Fibroblast of skin of left quadriceps (primary cell): Measurements from ENCODE around the gene CARS2.
"Not testable (repeated sequence)": the region's sequence is repeated elsewhere in the genome, so short reads cannot be mapped to it uniquely, and the experiment has no call there.

Source experiments
- DNase-seq, 2 experiments: peaks; one replicate each; pipeline ENCODE4 v3.0.0-alpha.2; 2013; ENCODE audit warnings: low read depth in 2 of 2

CARS2 gene

DNA sequence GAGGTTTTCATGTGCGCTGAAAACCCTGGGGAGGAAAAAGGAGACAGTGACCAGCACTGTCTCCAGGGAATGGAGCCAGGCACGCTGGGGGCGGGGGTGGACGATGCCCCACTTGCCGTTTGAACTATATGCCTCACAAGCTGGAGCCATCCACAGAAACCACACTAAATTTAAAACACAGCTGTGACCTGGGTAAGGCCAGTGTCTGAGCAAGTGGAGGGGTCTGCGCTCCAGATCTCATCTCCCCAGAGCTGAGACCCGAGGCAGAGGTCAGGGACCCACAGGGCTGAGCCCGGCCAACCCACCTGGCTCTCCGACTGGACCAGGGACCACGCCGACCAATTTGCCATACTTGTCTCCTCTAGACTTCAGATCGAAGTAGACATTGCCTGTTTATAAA lies 23.2 kb downstream of the CARS2 start:
- DNase-seq: no peak

DNA sequence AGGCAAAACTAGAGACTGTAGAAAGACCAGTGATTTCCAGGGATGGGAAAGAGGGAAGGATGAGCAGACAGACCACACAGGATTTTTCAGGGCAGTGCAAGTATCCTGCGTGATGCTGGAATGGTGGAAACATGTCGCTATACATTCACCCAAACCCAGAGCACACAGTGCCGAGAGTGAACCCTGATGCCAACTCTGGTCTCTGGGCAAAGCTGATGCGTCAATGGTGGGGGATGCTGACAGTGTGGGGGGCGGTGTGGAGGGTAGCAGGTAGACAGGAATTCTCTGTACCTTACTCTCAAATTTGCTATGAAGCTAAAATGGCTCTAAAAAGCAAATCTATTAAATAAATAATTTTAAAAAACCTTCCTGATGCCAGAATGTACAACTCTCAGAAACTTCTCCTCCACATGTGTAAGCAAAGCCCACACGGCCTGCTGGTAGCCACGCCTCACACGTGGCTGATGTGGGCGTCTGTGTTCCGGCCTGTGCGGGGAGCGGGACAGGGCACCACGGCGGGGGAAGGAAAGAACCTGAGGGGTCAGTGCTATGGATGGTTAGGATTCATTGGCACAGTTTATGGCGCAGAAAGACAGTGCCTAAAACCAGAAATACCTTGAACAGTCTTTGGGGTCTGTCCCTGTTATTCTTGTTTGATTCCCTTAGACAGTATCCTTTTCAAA lies 23.9 kb downstream of the CARS2 start:
- DNase-seq: no peak

DNA sequence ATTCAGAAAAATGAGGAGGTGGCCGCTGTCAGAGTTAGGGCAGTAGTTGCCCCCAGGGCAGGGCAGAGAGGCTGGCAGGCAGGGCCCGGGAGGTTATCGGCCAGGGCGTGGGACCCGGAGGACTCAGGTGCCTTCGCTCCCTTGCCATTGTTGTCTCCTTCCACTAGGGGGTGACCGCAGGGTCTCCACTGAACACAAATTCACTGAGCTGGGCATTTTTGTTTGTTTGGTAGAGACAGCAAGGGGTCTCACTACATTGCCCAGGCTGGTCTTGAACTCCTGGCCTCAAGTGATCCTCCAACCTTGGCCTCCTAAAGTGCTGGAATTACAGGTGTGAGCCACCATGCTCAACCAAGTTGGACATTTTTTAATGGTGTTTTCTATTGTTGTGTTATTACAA lies 25.1 kb downstream of the CARS2 start:
- DNase-seq: no peak

DNA sequence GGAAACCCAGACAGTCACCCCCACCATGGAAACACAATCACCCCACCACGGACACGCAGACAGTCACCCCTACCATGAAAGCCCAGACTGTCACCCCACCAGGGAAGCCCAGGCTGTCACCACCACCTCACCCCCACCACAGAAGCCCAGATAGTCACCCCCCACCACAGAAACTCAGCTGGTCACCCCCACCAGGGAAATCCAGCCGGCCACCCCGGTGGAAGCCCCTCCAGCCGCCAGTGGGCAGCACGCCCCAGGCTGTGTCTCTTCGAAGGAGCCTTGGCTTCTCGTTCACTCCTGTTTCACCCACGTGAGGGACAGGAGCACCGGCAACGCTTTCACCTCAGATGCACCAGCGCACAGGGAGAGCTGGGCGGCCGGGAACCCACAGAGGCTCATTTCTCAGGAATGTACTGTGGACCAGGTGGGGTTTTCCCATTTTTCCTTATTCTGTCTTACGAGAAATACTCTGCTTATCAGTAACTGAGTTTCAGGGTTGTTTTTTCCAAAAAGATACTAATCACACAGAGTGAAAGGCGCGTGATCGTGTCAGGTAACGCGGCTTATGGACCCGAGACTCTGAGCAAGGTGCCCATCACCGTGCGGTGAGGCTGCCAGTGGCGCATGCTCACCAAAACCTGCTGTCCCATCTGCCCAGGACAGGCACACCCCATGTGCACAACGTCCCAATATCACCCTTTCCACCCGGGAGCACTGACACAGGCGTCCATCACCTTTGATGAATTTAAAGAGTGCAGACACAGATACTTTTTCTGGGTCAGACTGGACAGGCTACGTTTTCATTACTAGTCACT lies 28.0 kb downstream of the CARS2 start:
- no peak for DNase-seq

DNA sequence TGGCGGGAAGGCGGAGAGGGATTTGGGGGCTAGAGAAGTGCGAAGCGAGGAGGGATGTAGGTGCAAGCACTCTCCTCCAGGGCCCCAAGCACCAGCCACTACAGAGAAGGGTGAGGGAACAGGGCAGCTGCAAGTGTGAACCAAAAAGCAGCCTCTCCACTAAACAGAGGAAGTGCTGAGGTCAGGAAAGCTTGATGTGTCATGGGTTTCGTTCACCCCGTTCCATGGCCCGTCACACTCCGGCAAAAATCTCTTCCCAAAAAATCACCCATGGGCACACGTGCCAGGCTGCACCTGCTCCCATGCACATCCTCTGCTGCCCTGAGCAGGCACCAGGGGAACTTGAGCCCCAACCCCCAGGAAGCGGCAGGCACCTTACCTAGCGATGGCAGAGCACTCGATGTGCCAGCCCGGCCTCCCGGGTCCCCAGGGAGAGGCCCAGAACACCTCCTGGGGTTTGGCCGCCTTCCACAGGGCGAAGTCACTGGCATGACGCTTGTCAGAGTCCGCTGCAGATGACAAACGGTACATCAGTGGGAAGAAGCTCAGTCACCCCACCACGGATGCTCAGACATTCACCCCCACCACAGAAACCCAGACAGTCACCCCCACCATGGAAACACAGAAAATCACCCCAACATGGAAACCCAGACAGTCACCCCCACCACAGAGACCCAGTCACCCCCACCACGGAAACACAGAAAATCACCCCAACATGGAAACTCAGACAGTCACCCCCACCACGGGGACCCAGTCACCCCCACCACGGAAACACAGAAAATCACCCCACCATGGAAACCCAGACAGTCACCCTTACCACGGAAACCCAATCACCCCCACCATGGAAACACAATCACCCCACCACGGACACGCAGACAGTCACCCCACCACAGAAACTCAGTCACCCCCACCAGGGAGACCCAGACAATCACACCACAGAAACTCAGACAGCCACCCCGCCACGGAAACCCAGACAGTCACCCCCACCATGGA lies 29.0 kb downstream of the CARS2 start:
- DNase-seq: no peak

DNA sequence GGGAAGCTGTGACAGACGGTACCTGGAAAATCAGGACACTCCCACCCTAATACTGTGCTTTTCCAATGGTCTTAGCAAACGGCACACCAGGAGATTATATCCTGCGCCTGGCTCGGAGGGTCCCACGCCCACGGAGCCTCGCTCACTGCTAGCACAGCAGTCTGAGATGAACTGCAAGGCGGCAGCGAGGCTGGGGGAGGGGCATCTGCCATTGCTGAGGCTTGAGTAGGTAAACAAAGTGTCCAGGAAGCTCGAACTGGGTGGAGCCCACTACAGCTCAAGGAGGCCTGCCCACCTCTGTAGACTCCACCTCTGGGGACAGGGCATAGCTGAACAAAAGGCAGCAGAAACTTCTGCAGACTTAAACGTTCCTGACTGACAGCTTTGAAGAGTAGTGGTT lies 36.1 kb downstream of the CARS2 start:
- not testable (repeated sequence) for DNase-seq

DNA sequence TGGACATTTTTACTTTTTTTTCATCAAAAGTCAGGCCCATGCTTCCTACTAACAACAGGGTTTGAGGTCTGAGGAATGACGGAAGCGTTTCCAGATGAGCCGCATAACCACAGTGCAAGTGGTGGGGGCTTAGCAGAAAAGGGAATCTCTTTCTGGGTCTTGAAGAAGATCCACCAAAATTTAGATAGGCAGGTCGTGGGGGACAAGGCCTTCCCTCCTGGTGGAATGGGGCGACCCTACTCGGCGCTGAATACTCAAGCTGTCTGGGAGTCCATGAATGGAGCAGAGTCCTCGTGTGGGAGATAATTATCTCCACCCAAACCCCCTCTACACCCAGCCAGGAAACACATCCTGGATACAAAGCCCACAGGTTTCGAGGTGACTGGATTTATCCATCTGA lies 36.9 kb downstream of the CARS2 start:
- DNase-seq: no peak

DNA sequence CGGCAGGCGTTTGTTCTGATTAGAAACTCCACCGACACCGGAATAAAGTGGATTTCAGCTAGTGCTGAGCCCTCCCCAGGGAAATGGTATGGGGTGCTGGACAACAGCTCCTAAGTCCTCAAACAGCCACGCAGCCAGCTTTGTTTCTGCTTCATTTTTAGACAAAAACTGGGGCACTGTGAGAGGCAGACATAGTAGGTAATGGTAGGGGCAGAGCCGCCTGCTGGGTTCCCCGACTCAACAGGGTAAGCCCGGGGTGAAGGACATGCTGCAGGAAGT lies 39.7 kb downstream of the CARS2 start:
- DNase-seq: no peak

DNA sequence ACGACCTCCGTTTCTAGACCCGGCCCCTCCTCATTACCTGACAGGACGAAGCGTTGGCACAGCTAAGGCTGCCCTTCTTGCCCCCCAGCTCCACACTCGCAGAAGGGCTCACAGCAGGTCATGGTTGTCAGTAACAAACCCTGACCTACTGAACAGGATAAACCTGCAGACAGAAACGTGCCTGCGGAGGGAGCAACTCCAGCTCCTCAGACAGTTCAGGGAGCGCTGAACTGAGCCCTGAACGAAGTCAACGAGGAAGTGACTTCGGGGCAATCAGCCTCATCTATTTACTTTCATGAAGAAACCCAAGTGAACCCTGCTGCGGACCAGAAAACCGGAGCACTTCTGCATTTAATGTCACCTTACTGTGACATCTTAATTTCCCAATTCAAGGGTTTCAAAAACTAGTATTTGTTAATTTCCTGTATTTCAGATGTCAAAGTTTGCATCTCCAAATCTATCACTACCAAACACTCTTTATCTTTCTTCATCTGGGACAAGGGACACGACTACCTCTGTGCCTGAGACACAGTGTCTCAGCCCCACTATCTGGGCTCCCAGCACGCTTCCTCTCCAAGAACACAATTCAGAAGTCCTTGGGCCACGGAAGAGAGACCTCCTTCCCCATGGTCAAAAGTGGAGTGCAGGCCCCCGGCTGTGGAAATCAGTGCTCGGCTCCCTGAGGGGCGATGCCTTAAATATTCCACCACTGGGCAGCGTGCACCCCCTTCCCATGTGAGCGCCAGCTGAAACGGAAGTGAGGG lies 40.2 kb downstream of the CARS2 start:
- no peak for DNase-seq

DNA sequence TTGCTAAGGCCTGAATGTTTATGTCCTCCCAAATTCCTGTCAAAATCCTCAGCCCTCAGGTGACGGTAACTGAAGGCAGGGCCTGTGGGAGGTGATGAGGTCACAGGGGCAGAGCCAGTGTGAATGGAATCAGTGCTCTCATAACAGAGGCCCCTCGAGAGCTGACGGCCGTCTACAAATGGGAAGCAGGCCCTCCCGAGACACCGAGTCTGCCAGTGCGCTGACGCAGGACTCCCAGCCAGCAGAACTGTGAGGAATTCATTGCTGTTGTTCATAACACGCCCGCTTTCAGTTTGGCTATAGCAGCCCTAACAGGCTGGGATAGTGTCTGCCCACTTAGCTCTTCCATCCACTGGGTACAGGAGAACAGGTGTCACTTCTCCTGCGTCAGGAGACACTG lies 41.2 kb downstream of the CARS2 start:
- DNase-seq: no peak

DNA sequence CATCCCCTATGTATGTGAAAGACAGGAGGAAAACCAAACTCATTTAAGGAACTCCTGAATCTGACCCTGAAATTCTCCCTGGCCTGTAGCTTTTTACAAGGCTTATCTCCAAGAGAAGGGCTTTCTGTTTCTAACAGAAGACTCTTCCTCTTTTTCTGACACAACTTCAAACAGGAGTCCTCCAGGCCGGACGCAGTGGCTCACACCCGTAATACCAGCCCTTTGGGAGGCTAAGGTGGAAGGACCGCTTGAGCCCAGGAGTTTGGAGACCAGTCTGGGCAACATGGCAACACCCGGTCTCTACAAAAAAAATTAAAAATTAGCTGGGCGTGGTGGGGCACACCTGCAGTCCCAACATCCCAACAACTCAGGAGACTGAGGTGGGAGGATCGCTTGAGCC lies 41.9 kb downstream of the CARS2 start:
- DNase-seq: no peak

DNA sequence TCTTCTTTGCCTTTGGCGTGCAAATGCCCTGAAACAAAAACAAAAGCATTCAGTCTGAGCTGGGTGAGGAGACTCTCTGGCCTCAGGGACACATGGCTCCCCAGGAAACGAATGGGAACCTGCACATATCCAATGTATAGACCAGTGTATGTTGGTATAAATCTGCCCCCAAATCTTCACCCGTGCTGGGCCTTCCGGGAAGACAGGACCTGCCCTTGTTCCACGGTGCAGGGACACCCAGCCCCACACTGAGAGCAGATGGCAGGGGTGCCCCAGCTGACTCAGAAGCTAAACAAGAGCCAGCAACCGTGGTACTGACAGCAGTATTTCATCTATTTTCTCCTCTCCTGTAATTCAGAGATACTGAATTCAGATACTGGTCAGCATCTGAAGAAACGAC lies 42.4 kb downstream of the CARS2 start:
- no peak for DNase-seq

DNA sequence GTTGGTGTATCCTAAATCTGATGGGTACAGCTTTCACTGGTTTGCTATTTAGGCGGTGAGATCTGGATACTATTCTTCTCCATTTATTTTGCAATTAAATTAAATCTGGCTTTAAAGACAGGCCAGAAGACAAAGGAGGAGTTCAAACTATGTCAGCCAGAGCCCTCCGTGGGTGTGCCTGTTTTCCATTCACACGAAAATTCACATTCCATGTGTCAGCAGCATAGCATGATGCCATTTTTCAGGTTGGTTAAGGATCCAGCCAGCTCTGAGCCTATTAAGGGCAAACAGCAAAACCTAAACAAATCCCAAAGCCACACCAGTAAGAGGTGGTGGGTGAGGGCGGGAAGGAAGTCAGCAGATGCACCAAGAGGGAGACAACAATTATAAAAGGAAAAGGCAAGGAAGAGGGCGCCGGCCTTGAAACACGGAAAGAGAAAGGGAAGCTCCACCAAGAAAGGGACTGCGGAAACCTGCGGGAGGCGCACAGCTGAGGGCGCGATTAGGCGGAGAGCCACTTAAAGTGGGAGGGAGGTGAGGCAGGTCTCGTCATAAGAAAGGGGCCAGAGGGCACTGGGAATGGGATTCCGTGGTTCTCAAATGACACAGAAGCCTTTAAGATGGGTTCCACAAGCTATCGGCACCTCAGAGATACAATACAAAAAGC lies 43.0 kb downstream of the CARS2 start:
- DNase-seq: no peak

DNA sequence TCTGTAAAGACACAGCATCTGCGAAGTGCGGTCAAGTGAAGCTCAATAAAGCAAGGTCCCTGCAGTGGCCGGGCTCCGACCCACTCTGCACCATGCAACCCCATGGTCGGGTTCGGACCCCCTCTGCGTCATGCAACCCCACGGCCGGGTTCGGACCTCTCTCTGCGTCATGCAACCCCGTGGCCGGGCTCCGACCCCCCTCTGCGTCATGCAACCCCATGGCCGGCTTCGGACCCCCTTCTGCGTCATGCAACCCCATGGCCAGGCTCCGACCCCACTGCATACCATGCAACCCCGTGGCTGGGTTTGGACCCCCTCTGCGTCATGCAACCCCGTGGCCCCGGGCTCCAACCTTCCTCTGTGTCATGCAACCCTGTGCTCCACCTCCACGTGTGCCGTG lies 43.8 kb downstream of the CARS2 start:
- no peak for DNase-seq

DNA sequence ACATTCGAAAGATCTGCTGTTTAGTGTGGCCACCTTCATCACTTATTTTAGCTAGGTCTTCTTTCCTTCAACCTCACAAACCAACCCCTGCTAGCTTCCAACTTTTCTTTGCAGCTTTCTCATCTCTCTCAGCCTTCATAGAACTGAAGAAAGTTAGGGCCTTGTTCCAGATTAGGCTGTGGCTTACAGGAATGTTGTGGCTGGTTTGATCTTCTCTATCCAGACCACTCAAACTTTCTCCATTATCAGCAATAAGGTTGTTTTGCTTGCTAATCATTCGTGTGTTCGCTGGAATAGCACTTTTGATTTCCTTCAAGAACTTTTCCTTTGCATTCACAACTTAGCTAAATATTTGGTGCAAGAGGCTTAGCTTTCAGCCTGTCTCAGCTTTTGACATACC lies 44.7 kb downstream of the CARS2 start:
- no peak for DNase-seq

DNA sequence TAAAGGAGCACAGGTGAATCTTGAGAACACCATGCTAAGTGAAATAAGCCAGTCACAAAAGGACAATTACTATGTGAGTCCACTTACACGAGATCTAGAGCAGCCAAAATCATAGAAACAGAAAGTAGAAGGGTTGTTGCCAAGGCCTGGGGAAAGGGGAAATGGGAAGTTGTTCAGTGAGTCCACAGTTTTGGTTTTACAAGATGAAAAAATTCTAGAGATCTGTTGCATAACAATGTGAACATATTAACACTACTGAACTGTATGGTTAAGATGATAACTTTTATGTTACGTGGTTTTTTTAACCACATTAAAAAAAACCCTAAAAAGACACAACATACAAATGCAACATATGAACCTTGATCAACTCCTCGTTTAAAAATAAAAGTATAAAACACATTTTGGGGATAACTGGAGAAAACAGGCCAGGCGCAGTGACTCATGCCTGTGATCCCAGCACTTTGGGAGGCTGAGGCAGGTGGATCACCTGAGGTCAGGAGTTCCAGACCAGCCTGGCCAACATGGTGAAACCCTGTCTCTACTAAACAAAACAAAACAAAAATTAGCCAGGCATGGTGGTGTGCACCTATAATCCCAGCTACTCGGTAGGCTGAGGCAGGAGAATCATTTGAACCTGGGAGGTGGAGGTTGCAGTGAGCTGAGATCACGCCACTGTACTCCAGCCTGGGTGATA lies 47.6 kb downstream of the CARS2 start:
- DNase-seq: not testable (repeated sequence)

DNA sequence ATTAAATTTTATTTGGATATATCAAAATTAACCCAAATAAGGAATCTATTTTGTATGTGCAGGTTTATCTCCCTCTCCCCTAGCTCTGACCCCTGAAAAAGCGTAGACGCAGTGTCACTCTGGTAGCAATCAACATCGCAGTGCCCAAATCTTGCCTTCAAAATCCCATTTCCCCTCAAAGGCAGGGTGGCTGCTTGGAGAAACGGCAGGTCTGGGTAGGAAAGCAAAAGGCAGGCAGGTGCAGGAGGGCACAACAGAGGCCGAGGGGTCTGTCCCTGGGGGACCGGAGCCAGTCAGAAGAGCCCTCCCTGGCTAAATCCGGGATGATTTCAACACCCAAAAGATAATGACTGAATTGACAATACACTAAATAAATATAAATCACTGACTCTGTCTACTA lies 48.7 kb downstream of the CARS2 start:
- no peak for DNase-seq

DNA sequence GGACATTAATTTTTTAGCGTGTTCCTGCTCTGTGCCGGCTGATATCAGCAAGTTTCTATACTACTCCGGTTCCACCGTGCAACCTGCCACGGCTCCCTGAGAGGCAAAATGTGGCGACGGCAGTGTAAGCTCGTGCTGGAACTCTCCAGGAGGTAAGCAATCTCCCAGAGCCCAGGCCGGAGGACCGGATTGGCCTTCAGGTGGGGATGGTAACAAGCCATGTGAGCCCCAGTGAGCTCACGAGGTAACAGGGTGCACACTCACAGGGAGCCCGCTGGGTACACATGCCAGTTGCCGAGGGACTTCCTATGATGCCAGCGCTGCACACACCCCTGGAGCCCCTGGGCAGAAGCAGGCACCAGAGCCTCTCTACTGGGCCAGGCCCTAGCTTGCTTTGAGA lies 52.1 kb downstream of the CARS2 start:
- DNase-seq: no peak

DNA sequence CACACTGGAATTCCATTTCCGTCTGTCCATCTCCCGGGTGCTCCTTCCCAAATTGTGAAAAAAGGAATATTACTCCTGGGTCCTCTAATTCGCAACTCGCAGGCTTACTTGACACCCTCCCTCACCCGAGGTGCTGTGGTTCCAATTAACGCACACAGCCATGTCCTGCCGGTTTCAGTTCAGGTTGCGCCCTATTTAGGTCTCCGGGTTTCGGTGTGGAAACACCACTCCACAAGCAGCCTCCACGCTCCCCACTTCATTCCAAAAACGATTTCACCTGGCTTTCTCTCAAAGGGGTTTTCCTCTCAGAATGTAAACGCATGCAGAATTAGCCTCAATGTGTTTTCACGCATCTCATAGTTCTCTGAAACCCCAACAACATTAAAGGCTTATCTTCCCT lies 52.6 kb downstream of the CARS2 start:
- DNase-seq: no peak

DNA sequence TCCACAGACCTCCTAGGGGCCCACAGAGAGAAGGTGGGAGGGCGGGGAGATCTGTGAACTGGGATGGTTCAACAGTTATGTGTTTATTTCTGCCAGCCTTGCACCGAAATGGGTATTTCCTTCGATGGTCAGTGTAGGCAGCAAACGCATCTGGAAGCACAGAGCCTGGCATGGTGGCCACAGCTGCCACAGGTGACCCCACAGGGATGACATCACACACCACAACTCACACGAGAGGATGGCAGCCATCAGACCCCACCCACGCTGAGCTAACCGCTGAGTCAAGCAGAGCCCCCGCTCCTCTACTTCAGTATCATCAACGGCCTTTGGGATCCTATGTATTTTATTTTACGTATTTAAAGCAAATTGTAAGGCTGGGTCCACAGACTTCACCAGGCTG lies 53.2 kb downstream of the CARS2 start:
- DNase-seq: no peak
